ENCODE measurements around the gene P4HB.

GRCh38 chr17:81844887-81845286 is 15.4 kb downstream of the P4HB start:
- TF ChIP-seq EZH2 (IDR thresholded peaks at IDR 0.05; ENCODE audit: low read depth, unreplicated experiment) (no peak), CTCF (conservative IDR thresholded peaks at IDR 0.05; ENCODE audit: low read depth in 2 of 2) (no peak), POLR2AphosphoS5 (IDR thresholded peaks at IDR 0.05; ENCODE audit: low read depth) (no peak), ETS1 (IDR thresholded peaks at IDR 0.05) (no peak), ZNF462 (CRISPR knock-in tag; IDR thresholded peaks at IDR 0.05) (no peak), REST (IDR thresholded peaks at IDR 0.05; ENCODE audit: unreplicated experiment) (no peak), STAT1 (IDR thresholded peaks at IDR 0.05; ENCODE audit: unreplicated experiment) (no peak)

Measured in GM23338 (cell line).